ENCODE results near the gene LRRN2.

DNA sequence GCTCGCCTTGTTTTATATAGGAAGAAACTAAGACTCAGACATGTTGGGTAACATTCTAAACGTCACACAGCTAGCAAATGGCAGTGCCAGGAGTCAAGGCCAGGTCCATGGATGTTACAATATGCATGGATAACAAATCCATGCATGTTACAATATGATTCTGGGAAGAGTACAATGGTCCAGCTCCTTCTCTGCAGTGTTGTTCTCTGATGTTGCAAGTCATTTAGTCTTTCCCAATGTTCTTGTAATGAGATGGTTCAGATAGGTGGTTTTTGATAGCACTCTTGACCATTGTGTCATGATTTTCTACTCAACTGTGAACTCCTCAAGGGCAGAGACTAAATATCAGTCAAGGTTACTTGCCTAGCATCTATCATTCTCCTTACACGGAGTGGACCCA, 15.7 kb upstream of the LRRN2 start:
- TF ChIP-seq, protein P1, sequence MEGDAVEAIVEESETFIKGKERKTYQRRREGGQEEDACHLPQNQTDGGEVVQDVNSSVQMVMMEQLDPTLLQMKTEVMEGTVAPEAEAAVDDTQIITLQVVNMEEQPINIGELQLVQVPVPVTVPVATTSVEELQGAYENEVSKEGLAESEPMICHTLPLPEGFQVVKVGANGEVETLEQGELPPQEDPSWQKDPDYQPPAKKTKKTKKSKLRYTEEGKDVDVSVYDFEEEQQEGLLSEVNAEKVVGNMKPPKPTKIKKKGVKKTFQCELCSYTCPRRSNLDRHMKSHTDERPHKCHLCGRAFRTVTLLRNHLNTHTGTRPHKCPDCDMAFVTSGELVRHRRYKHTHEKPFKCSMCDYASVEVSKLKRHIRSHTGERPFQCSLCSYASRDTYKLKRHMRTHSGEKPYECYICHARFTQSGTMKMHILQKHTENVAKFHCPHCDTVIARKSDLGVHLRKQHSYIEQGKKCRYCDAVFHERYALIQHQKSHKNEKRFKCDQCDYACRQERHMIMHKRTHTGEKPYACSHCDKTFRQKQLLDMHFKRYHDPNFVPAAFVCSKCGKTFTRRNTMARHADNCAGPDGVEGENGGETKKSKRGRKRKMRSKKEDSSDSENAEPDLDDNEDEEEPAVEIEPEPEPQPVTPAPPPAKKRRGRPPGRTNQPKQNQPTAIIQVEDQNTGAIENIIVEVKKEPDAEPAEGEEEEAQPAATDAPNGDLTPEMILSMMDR (IDR thresholded peaks at IDR 0.05; ENCODE audit: insufficient read depth, low read depth, low read length) = no peak
- no peak for TF ChIP-seq EZH2 (IDR thresholded peaks at IDR 0.05; ENCODE audit: insufficient read depth, low read length)

Measured in astrocyte (in vitro differentiated cells and primary cell).